HuH-7 (cell line): ENCODE data around the gene RGS19.
A peak's percentile ranks its signal among the peaks of the same experiment; 100 is the strongest.

ENCODE experiments used
- DNase-seq: peaks from one replicate; pipeline ENCODE4 v3.0.0; 2011; ENCODE audit warnings: low spot score

The RGS19 gene

GRCh38 chr20:64063389-64064144 is 15.8 kb downstream of the RGS19 start:
- DNase-seq = peak; percentile 60

- peak; percentile 99 for DNase-seq
Measured at GRCh38 chr20:64062596-64063388, 16.5 kb downstream of the RGS19 start, which contains the start of gene TCEA2. Gene TCEA2, plus strand, starts transcription at chr20:64063198. Its CDS starts 115 bp downstream, at chr20:64063313.

GRCh38 chr20:64062276-64062595 is 17.1 kb downstream of the RGS19 start:
- no peak for DNase-seq

GRCh38 chr20:64058536-64058935 is 20.8 kb downstream of the RGS19 start:
- DNase-seq = no peak

- DNase-seq = peak; percentile 99
Measured at GRCh38 chr20:64057628-64058498, 21.5 kb downstream of the RGS19 start.

GRCh38 chr20:64056889-64057627 is 22.3 kb downstream of the RGS19 start:
- DNase-seq = no peak

GRCh38 chr20:64056639-64056888 is 22.8 kb downstream of the RGS19 start:
- no peak for DNase-seq

- peak; percentile 65 for DNase-seq
Measured at GRCh38 chr20:64055893-64056638, 23.3 kb downstream of the RGS19 start.

- DNase-seq = no peak
Measured at GRCh38 chr20:64055396-64055892, 23.9 kb downstream of the RGS19 start.

GRCh38 chr20:64053841-64054661 is 25.3 kb downstream of the RGS19 start:
- DNase-seq = peak; percentile 85

- no peak for DNase-seq
Measured at GRCh38 chr20:64052987-64053840, 26.1 kb downstream of the RGS19 start.

- no peak for DNase-seq
Measured at GRCh38 chr20:64052326-64052722, 27.0 kb downstream of the RGS19 start.

GRCh38 chr20:64051561-64052325 is 27.6 kb downstream of the RGS19 start:
- no peak for DNase-seq

- no peak for DNase-seq
Measured at GRCh38 chr20:64051033-64051452, 28.3 kb downstream of the RGS19 start.

GRCh38 chr20:64050261-64051032 is 28.9 kb downstream of the RGS19 start:
- DNase-seq = no peak

GRCh38 chr20:64049878-64050260 is 29.4 kb downstream of the RGS19 start:
- no peak for DNase-seq

GRCh38 chr20:64049060-64049877 is 30.0 kb downstream of the RGS19 start, which contains the start of gene SOX18:
Gene SOX18, minus strand, starts transcription at chr20:64049639. Its CDS starts 123 bp downstream, at chr20:64049516.
- peak; percentile 62 for DNase-seq
